K562 (cell line): Measurements from ENCODE around the gene PPHLN1. TPM values are rescaled to one million over a fixed set of nuclear protein-coding genes. Genes with fewer than 3 reads are reported as not detected.
A peak's percentile ranks its signal among the peaks of the same experiment; 100 is the strongest.

ENCODE experiments used
- ATAC-seq: fragments of 200-7000 bp; cut with Tn5 transposase; 3 replicates; pipeline ENCODE4 v1.9.1; 2020; ENCODE audit warnings: moderate library complexity
- BruUV-seq: library from RNA; stranded (reverse); fragments of 400-500 nt; replicated peaks from 2 replicates; lab custom pipeline; 2021; lab: Mats Ljungman, UMichigan
- CTCF ChIA-PET: fragments of 300-600 bp; formaldehyde crosslinking; extraction: SDS; loops from one replicate; lab custom pipeline; 2021; ENCODE audit warnings: low intra/inter-chr PET ratio; lab: Yijun Ruan, JAX
- POLR2A ChIA-PET: fragments of 300-600, 350-650 bp; sonication (Branson Sonifier 250); formaldehyde crosslinking; extraction: SDS; loops from one replicate; lab custom pipeline; 2021; ENCODE audit warnings: antibody characterized with exemption, inconsistent platforms; lab: Yijun Ruan, JAX
- DNase-seq, 4 experiments: peaks; one replicate each; pipeline versions ENCODE4 v3.0.0 to v3.0.0-alpha.2; 2011 to 2018; ENCODE audit warnings: low spot score in 3 of 4, mixed read lengths in 3 of 4; ENCODE audit errors: extremely low read depth in 1 of 4
- FAIRE-seq: peaks from 2 replicates; lab custom pipeline; 2011; peaks lifted over from hg19 to GRCh38; lab: Jason Lieb, UNC
- H2AFZ ChIP-seq: 2 replicates; pipeline ENCODE4 v1.6.0; 2011; ENCODE audit warnings: low read depth, low read length, control low read depth, inconsistent platforms
- H3K27ac ChIP-seq: fragments of 200-600 bp; 3 replicates; pipeline ENCODE4 v1.8.0; 2011; ENCODE audit warnings: low read depth, mild to moderate bottlenecking, control low read depth, inconsistent platforms, low read length, moderate library complexity, mixed read lengths; ENCODE audit errors: extremely low read depth
- H3K27me3 ChIP-seq, 2 experiments: fragments of 300-600 bp in 1 of 2; 2 replicates in 1 of 2; 3 replicates in 1 of 2; pipeline versions ENCODE4 v1.6.0 to v1.8.0; 2011; ENCODE audit warnings: inconsistent platforms in 2 of 2, low read length in 2 of 2, mild to moderate bottlenecking in 1 of 2, mixed read lengths in 1 of 2, moderate library complexity in 1 of 2; ENCODE audit not compliant: control insufficient read depth in 2 of 2, insufficient read depth in 2 of 2
- H3K36me3 ChIP-seq: fragments of 300-600 bp; 3 replicates; pipeline ENCODE4 v1.8.0; 2011; ENCODE audit warnings: mild to moderate bottlenecking, low read length, inconsistent platforms; ENCODE audit not compliant: control insufficient read depth, insufficient read depth
- H3K4me1 ChIP-seq, 2 experiments: fragments of 200-600 bp in 1 of 2; replicated peaks in 1 of 2; 2 replicates in 1 of 2; 3 replicates in 1 of 2; pipeline versions ENCODE4 v1.5.1 to v1.8.0; 2011; ENCODE audit warnings: inconsistent platforms in 2 of 2, low read length in 2 of 2, mild to moderate bottlenecking in 1 of 2, mixed read lengths in 1 of 2, moderate library complexity in 1 of 2; ENCODE audit not compliant: control insufficient read depth in 2 of 2, insufficient read depth in 2 of 2
- H3K4me2 ChIP-seq: 2 replicates; pipeline ENCODE4 v1.6.1; 2011; ENCODE audit warnings: low read length, control low read depth, inconsistent platforms, mixed read lengths; ENCODE audit not compliant: insufficient read depth
- H3K4me3 ChIP-seq: fragments of 200-600 bp; sonication (generic), shearing (Covaris generic); 2 replicates; pipeline ENCODE4 v1.5.1; 2016; ENCODE audit warnings: control low read depth, inconsistent platforms
- H3K79me2 ChIP-seq: fragments of 200-600 bp; 3 replicates; pipeline ENCODE4 v1.8.0; 2011; ENCODE audit warnings: low read length, inconsistent platforms; ENCODE audit not compliant: control insufficient read depth, insufficient read depth
- H3K9ac ChIP-seq, 2 experiments: 2 replicates each; pipeline versions ENCODE4 v1.6.0 to v1.6.1; 2011; ENCODE audit warnings: low read depth in 2 of 2, low read length in 2 of 2, control low read depth in 1 of 2, inconsistent platforms in 1 of 2, mild to moderate bottlenecking in 1 of 2, mixed read lengths in 1 of 2; ENCODE audit not compliant: insufficient read depth in 1 of 2
- H3K9me1 ChIP-seq: one replicate; pipeline ENCODE4 v1.6.0; 2011; ENCODE audit warnings: inconsistent platforms, mild to moderate bottlenecking, low read length, moderate library complexity; ENCODE audit not compliant: control insufficient read depth, insufficient read depth
- H3K9me3 ChIP-seq: replicated peaks from 2 replicates; pipeline ENCODE4 v1.5.1; 2011; ENCODE audit warnings: low read depth, low read length, inconsistent platforms; ENCODE audit not compliant: control insufficient read depth, insufficient read depth
- H4K20me1 ChIP-seq: replicated peaks from 2 replicates; pipeline ENCODE4 v1.6.1; 2011; ENCODE audit warnings: low read length, inconsistent platforms, mixed read lengths; ENCODE audit not compliant: control insufficient read depth, insufficient read depth
- C11orf30 ChIP-seq: fragments of 450-650 bp; IDR thresholded peaks from 2 replicates; pipeline ENCODE4 v1.6.1; 2016; ENCODE audit warnings: low read depth, mild to moderate bottlenecking
- MAFG ChIP-seq: fragments of 450-650 bp; conservative IDR thresholded peaks from 2 replicates; pipeline ENCODE4 v1.6.1; 2016; ENCODE audit warnings: missing genetic modification characterization, missing compliant biosample characterization
- NFATC3 ChIP-seq: fragments of 450-650 bp; IDR thresholded peaks from 2 replicates; pipeline ENCODE4 v1.6.1; 2017; ENCODE audit warnings: mild to moderate bottlenecking
- NFE2 ChIP-seq: IDR thresholded peaks from 2 replicates; pipeline ENCODE4 v1.6.1; 2014; ENCODE audit warnings: antibody characterized with exemption, low read depth
- ZNF316 ChIP-seq: fragments of 450-650 bp; IDR thresholded peaks from 2 replicates; pipeline ENCODE4 v1.6.1; 2016
- WGBS: fragments of 100-300 bp; shearing (Covaris generic); methylation state at CpG from one replicate; pipeline ENCODE4 v1.1.6; 2016; ENCODE audit warnings: low coverage, mixed read lengths; ENCODE audit not compliant: insufficient coverage; ENCODE audit errors: missing lambda C conversion rate; 5-methylcytosine and 5-hydroxymethylcytosine counted together
- in situ Hi-C: fragments of 300-500 bp; cut with MboI; formaldehyde crosslinking; loops from 4 replicates; pipeline ENCODE4 v1.15.0; 2018; ENCODE audit warnings: inconsistent platforms, mixed read lengths
- intact Hi-C: fragments of 100-400 bp; cut with micrococcal nuclease; formaldehyde crosslinking; loops from 2 replicates; pipeline ENCODE4 v1.14.2; 2022
- polyA plus RNA-seq, 8 experiments: library from polyadenylated mRNA; depleted of rRNA in 4 of 8; stranded (reverse) in 5 of 8; unstranded in 3 of 8; fragments of >200 nt; fragmentation: Nextera tagmentation in 2 of 8; fragmentation: Illumina TruSeq in 1 of 8; extraction: Ambion mirVana in 2 of 8; extraction: Trizol in 1 of 8; gene quantifications; 2 replicates each; pipeline versions ENCODE4 v1.2.1 to v1.2.3, GENCODE V29; 2011 to 2014; ENCODE audit warnings: inconsistent platforms in 1 of 8, missing spikeins in 1 of 8
- total RNA-seq, 7 experiments: library from RNA; depleted of rRNA in 6 of 7; stranded (reverse); fragments of >200 nt in 6 of 7; fragmentation: Illumina TruSeq in 2 of 7; extraction: Trizol in 2 of 7; gene quantifications; 2 replicates each; pipeline versions ENCODE4 v1.2.1 to v1.2.3, GENCODE V29; 2011 to 2021; ENCODE audit warnings: low replicate concordance in 1 of 7
- TF ChIP-seq, protein P1 (sequence below), 3 experiments: IDR thresholded peaks in 2 of 3; conservative IDR thresholded peaks in 1 of 3; 2 replicates each; pipeline ENCODE4 v1.5.1; 2011 to 2012; ENCODE audit warnings: low read length in 3 of 3, mild to moderate bottlenecking in 3 of 3, control low read depth in 2 of 3, improper control_type of control experiment in 1 of 3, inconsistent platforms in 1 of 3, low read depth in 1 of 3, mixed read lengths in 1 of 3, moderate library complexity in 1 of 3; ENCODE audit not compliant: insufficient read depth in 2 of 3

PPHLN1 gene
- total and polyA plus RNA-seq, 9 of the 15 experiments (the other 6 are each of a cell fraction or from before 2014, with no cell fraction given), result 66.3 to 112 (median 93.6) TPM

DNA sequence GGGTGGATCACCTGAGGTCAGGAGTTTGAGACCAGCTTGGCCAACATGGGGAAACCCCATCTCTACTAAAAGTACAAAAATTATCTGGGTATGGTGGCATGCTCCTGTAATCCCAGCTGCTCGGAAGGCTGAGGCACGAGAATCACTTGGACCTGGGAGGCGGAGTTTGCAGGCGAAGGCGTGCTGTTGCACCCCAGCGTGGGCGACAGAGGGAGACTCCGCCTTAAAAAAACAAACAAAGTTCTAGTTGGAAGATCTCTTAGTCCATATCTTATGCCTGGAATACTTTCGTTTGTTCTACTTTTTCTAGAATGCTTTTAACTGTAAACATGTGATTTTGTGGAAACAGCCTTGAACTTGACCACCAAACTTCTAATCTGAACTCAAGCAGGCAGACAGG lies 38.7 kb downstream of the PPHLN1 start (continued):
- TF ChIP-seq, protein P1, sequence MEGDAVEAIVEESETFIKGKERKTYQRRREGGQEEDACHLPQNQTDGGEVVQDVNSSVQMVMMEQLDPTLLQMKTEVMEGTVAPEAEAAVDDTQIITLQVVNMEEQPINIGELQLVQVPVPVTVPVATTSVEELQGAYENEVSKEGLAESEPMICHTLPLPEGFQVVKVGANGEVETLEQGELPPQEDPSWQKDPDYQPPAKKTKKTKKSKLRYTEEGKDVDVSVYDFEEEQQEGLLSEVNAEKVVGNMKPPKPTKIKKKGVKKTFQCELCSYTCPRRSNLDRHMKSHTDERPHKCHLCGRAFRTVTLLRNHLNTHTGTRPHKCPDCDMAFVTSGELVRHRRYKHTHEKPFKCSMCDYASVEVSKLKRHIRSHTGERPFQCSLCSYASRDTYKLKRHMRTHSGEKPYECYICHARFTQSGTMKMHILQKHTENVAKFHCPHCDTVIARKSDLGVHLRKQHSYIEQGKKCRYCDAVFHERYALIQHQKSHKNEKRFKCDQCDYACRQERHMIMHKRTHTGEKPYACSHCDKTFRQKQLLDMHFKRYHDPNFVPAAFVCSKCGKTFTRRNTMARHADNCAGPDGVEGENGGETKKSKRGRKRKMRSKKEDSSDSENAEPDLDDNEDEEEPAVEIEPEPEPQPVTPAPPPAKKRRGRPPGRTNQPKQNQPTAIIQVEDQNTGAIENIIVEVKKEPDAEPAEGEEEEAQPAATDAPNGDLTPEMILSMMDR (IDR thresholded peaks at IDR 0.05 in 2 of 3, conservative IDR thresholded peaks at IDR 0.05 in 1 of 3; ENCODE audit: insufficient read depth in 2 of 3, low read depth in 1 of 3, low read length in 3 of 3), result peak; percentile 34 to 60 (median 52)

DNA sequence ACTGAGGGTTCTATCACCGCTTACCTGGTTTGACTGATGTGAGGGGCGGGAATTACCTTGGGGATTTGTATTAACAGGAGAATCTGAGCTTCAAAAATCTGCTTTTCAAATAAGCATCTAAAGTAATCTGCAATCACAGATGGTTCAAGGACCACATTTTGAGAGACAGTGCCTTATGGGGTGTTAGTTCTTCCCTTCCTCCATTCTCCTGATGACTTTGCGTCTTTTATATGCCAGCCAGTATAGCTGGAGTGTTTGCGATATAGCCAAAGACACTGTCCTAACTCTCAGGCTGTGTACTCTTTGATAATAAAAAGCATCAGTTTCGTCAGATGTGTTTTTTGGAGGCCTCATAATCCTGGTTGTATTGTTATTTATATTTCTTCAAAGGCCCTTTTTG lies 39.5 kb downstream of the PPHLN1 start:
- H3K9ac ChIP-seq, result no peak overlapping the region
- H3K4me2 ChIP-seq, result no peak overlapping the region
- FAIRE-seq (no peak), DNase-seq (peak in 1 of 4 experiments; percentile 14), ATAC-seq (peak; percentile 68)
- H3K4me1 ChIP-seq, result peaks cover 7 to 11% of the 10 kb centered on the region in 2 experiments; a peak in 3 of 5 replicates
- CTCF ChIA-PET, result interaction anchor here (0.6 kb wide), 1 partner anchor 241 kb away, joined by 3 read pairs; no protein-coding TSS in a partner anchor
- H3K27me3 ChIP-seq, result no peaks in the 10 kb centered on the region
- no peaks in the 10 kb centered on the region for H4K20me1 ChIP-seq
- TF ChIP-seq, protein P1 (IDR thresholded peaks at IDR 0.05 in 2 of 3, conservative IDR thresholded peaks at IDR 0.05 in 1 of 3; ENCODE audit: insufficient read depth in 2 of 3, low read depth in 1 of 3, low read length in 3 of 3), result no peak
- TF ChIP-seq ZNF316 (peak; percentile 24; the same call in 1 of the 2 replicates), MAFG (tag) (0 out of 2 replicates have a peak, but pooled peaks have one; percentile 5), C11orf30 (peak; percentile 50), NFE2 (0 out of 2 replicates have a peak, but pooled peaks have one; percentile 3), NFATC3 (no peak)
- 0 out of 3 replicates have a peak, but pooled peaks cover 2% of the 10 kb centered on the region for H3K79me2 ChIP-seq
- BruUV-seq, result no TSS peak
- intact Hi-C loops (loop anchor here (2.0 kb wide), 1 partner anchor 203 kb away; no protein-coding TSS in a partner anchor), in situ Hi-C loops (no loop called here)
- no peak overlapping the region for H3K4me3 ChIP-seq
- POLR2A ChIA-PET, result interaction anchor here (0.6 to 0.8 kb wide), 3 partner anchors 11 to 239 kb away, joined by 3 to 4 read pairs (median 3); no protein-coding TSS in a partner anchor
- H3K27ac ChIP-seq, result no peak overlapping the region
- 82% methylated on average over 5 of the region's 5 CpGs for WGBS
- no peak overlapping the region for H2AFZ ChIP-seq
- no peaks in the 10 kb centered on the region for H3K9me3 ChIP-seq
- peaks cover 6% of the 10 kb centered on the region; the same call in 1 of the 3 replicates for H3K36me3 ChIP-seq
- H3K9me1 ChIP-seq, result no peaks in the 10 kb centered on the region
